GM10266 (cell line): ENCODE data around the gene EPOP.

Experiments
- DNase-seq: peaks from one replicate; pipeline ENCODE4 v3.0.0; 2012; ENCODE audit errors: extremely low spot score
- TF ChIP-seq, protein P1 (sequence below): IDR thresholded peaks from 2 replicates; pipeline ENCODE4 v1.5.1; 2012; ENCODE audit warnings: mild to moderate bottlenecking, low read depth; ENCODE audit not compliant: control insufficient read depth, insufficient read depth; ENCODE audit errors: missing control alignments

EPOP gene

DNA sequence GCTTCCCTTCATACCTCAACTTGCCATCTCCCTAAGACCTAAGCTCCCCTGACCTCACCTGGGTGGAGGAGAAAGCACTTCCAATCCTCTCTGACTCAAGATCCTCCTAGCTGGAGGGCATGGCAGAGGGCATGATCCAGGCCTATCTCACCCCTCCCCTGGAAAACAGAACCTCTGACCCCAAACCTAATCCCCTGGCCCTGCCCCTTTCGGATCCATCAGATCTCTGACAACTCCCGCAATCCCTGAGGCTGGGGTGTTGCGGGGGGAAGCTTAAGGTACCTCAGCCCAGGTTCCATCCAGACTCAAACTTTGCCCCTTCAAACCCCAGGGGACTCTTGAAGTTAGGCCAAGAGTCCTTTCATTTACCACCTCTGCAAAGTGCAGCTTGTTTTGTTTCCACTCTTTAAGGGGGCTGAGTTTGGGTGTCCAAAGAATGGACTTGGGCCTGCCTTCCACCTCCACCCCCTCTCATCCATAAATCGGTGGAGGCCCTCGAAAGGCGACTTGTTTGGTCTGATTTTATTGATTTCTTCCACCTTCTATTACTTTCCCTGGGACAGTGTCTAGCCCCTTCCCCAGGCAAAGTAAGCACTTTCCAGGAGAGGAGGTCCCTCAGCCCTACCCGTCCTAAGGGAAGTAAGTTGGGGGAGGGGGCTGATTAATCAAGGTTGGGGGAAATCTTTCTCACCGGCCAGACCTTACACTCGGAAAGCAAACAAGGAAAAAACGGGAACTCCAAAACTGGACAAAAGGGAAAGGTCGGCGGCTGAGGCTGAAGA is 2.6 kb downstream of the EPOP start:
- TF ChIP-seq, protein P1, sequence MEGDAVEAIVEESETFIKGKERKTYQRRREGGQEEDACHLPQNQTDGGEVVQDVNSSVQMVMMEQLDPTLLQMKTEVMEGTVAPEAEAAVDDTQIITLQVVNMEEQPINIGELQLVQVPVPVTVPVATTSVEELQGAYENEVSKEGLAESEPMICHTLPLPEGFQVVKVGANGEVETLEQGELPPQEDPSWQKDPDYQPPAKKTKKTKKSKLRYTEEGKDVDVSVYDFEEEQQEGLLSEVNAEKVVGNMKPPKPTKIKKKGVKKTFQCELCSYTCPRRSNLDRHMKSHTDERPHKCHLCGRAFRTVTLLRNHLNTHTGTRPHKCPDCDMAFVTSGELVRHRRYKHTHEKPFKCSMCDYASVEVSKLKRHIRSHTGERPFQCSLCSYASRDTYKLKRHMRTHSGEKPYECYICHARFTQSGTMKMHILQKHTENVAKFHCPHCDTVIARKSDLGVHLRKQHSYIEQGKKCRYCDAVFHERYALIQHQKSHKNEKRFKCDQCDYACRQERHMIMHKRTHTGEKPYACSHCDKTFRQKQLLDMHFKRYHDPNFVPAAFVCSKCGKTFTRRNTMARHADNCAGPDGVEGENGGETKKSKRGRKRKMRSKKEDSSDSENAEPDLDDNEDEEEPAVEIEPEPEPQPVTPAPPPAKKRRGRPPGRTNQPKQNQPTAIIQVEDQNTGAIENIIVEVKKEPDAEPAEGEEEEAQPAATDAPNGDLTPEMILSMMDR, result no peak
- no peak for DNase-seq

DNA sequence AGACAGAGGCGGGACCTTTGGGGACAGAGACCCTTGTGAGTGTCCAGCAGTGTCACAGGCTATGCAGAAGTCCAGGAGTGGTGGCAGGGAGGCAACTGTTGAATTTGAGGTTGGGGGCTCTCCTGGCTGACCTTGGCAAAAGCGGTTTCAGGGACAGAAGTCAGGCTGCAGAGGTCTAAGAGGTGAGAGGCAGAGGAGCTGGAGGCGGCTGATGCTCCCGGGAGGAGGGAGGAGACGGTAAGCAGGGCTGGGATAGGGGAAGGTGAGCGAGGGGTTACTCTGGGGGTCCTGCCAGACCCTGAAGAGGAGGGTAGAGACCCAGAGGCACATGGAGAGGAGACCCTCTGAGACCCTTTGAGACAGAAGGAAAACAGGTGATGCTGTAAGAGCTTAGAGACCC is 5.2 kb downstream of the EPOP start:
- TF ChIP-seq, protein P1, result no peak
- no peak for DNase-seq

DNA sequence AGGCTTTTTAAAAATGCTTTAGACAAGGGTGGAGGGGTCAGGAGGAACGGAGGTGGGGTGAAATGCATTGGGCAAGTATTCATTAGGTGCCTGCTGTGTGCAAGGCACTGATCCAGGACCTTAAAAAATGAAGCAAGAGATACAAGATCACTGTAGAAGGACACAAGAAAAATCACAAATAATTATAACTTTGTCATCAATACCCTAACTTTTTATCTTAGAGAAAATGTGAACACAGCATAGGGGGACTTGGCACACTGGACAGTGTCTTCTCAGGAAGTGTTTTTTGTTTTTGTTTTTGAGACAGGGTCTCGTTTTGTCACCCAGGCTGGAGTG is 7.0 kb downstream of the EPOP start:
- no peak for DNase-seq
- TF ChIP-seq, protein P1, result no peak

DNA sequence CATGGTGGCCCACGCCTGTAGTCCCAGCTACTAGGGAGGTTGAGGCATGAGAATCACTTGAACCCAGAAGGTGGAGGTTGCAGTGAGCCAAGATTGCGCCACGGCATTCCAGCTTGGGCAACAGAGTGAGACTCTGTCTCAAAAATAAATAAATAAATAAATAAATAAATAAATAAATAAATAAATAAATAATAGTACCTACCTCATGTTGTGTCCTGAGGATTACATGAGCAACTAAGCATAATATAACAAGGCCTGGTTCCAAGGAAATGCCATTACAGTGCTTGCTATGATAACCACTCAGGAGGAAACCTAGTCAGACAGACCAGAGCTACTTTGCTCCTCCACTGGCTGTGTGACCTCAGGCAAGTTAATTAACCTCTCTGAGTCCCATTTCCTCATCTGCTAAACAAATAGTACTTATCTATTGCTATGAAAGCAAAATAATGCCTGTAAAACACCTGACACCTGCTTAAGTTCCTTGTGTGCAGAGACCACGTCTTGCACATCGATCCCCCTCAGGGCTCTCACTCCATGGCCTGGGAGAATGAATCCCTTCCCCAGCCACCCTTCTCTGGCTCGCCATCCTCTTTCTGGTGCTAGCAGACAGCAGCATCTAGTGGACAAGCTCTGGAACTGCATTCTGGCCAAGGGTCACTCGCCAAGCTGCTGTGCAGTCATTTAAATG is 7.5 kb downstream of the EPOP start:
- DNase-seq, result peak; percentile 78
- TF ChIP-seq, protein P1, result peak; percentile 100

DNA sequence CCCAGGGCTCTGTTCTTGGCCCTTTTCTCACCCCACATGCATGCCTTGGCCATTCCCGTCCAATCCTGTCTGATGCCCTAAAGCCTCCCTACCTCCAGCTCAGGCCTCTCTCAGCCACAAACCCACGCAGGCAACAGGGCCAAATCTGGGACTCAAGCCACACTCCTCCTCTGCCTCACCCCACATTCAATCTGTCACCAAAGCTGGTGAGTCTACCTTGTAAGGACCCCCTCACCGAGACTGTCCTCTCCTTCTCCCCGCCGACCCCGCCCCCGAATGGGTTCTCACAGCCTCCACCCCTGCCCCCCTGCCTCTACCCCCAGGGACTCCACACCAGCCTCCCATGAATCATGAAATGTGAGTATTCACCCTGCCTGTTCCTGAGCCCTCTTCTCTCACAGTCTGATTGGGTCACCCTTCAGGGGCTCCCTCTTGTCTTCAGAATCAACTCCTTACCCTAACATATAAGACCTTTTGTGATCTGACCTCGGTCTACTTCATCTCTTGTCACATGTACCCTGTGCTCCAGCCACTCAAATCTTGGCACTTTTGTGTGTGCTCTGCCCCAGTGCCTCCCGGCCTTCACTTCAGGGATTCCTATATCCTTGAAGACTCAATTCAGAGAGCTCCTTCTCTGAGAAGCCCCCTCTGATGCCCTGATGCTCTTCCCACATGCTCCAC is 10.7 kb downstream of the EPOP start:
- TF ChIP-seq, protein P1, result no peak
- no peak for DNase-seq

DNA sequence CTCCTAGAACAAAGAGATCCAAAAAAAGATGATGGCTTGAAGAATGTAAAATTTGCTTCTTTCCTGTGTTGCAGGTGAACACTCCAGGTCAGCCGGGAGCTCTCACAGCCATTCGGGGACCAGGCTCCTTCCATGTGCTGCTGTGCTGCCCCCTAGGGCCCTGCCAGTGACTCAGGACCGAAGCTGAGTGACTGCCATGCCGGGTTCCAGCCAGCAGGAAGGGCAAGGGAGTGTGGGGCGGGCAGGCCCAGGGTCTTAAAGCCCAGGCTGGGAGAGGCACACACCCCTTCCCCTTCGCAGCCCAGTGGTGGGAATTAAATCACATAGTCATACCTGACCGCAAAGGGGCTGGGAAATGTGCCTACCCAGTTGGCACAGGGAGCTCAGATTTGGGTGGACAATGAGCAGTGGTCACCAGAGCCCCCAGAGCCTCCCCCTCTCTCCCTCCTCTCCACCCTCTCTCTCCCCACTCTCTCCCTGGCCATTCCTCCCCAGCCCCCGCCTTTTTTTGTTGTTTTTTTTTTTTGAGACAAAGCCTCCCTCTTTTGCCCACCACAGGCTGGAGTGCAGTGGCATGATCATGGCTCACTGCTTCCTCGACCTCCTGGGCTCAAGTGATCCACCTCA is 11.5 kb downstream of the EPOP start:
- DNase-seq, result peak; percentile 73
- TF ChIP-seq, protein P1, result peak; percentile 96
